ENCODE measurements around the gene GPR68.
"Not testable (repeated sequence)": the region's sequence is repeated elsewhere in the genome, so short reads cannot be mapped to it uniquely, and the experiment has no call there.

Gene GPR68

GRCh38 chr14:91223028-91223783, 21.3 kb downstream of the GPR68 start:
- H3K27ac Mint-ChIP-seq: peak overlapping the region; percentile 5
- ATAC-seq (ENCODE audit: low read depth) (no peak), DNase-seq (ENCODE audit: low spot score in 2 of 2) (no peak)
- no peaks in the 10 kb centered on the region for H3K27me3 Mint-ChIP-seq
- no peaks in the 10 kb centered on the region for H3K9me3 Mint-ChIP-seq
- H3K4me1 Mint-ChIP-seq: peaks cover 23% of the 10 kb centered on the region
- H3K36me3 Mint-ChIP-seq: peaks cover 22% of the 10 kb centered on the region
- no peak overlapping the region for H3K4me3 Mint-ChIP-seq

- ATAC-seq (ENCODE audit: low read depth): no peak
- Mint-ChIP-seq H3K9me3 (no peaks in the 10 kb centered on the region), H3K27ac (no peak overlapping the region), H3K27me3 (no peaks in the 10 kb centered on the region), H3K4me1 (peaks cover 8% of the 10 kb centered on the region), H3K36me3 (peaks cover 28% of the 10 kb centered on the region), H3K4me3 (no peak overlapping the region)
- DNase-seq (ENCODE audit: low spot score in 2 of 2): no peak
These were observed 23.2 kb downstream of the GPR68 start for GRCh38 chr14:91221270-91221669.

- no peak overlapping the region for H3K4me3 Mint-ChIP-seq
- peaks cover 4% of the 10 kb centered on the region for H3K4me1 Mint-ChIP-seq
These were observed 23.9 kb downstream of the GPR68 start for GRCh38 chr14:91220581-91221000.

GRCh38 chr14:91219517-91220389, 24.8 kb downstream of the GPR68 start:
- DNase-seq (ENCODE audit: low spot score in 2 of 2) (no peak), ATAC-seq (ENCODE audit: low read depth) (no peak)
- H3K4me3 Mint-ChIP-seq: no peak overlapping the region
- peak overlapping the region; percentile 22 for H3K27ac Mint-ChIP-seq
- H3K4me1 Mint-ChIP-seq: peaks cover 4% of the 10 kb centered on the region
- no peaks in the 10 kb centered on the region for H3K27me3 Mint-ChIP-seq
- peaks cover 34% of the 10 kb centered on the region for H3K36me3 Mint-ChIP-seq
- no peaks in the 10 kb centered on the region for H3K9me3 Mint-ChIP-seq

More at GRCh38 chr14:91220581-91221000, 23.9 kb downstream of the GPR68 start:
- no peak overlapping the region for H3K27ac Mint-ChIP-seq
- no peaks in the 10 kb centered on the region for H3K27me3 Mint-ChIP-seq
- peaks cover 32% of the 10 kb centered on the region for H3K36me3 Mint-ChIP-seq
- DNase-seq (ENCODE audit: low spot score in 2 of 2) (no peak), ATAC-seq (ENCODE audit: low read depth) (no peak)
- no peaks in the 10 kb centered on the region for H3K9me3 Mint-ChIP-seq

GRCh38 chr14:91218014-91218413, 26.5 kb downstream of the GPR68 start:
- no peaks in the 10 kb centered on the region for H3K27me3 Mint-ChIP-seq
- peaks cover 4% of the 10 kb centered on the region for H3K4me1 Mint-ChIP-seq
- no peak for ATAC-seq (ENCODE audit: low read depth)
- no peaks in the 10 kb centered on the region for H3K9me3 Mint-ChIP-seq
- no peak overlapping the region for H3K4me3 Mint-ChIP-seq
- H3K27ac Mint-ChIP-seq: no peak overlapping the region
- DNase-seq (ENCODE audit: low spot score in 2 of 2): no peak
- H3K36me3 Mint-ChIP-seq: peaks cover 36% of the 10 kb centered on the region

GRCh38 chr14:91216731-91217226, 27.7 kb downstream of the GPR68 start:
- Mint-ChIP-seq H3K9me3 (no peaks in the 10 kb centered on the region), H3K4me1 (peaks cover 4% of the 10 kb centered on the region), H3K27ac (no peak overlapping the region), H3K27me3 (no peaks in the 10 kb centered on the region), H3K4me3 (no peak overlapping the region), H3K36me3 (peaks cover 32% of the 10 kb centered on the region)
- no peak for ATAC-seq (ENCODE audit: low read depth)
- no peak for DNase-seq (ENCODE audit: low spot score in 2 of 2)

GRCh38 chr14:91215381-91215780, 29.1 kb downstream of the GPR68 start:
- H3K27me3 Mint-ChIP-seq: no peaks in the 10 kb centered on the region
- H3K36me3 Mint-ChIP-seq: peaks cover 34% of the 10 kb centered on the region
- no peak overlapping the region for H3K4me3 Mint-ChIP-seq
- no peak overlapping the region for H3K27ac Mint-ChIP-seq
- H3K9me3 Mint-ChIP-seq: no peaks in the 10 kb centered on the region
- no peak for ATAC-seq (ENCODE audit: low read depth)
- no peaks in the 10 kb centered on the region for H3K4me1 Mint-ChIP-seq
- DNase-seq (ENCODE audit: low spot score in 2 of 2): no peak

GRCh38 chr14:91214306-91214705, 30.2 kb downstream of the GPR68 start:
- no peaks in the 10 kb centered on the region for H3K9me3 Mint-ChIP-seq
- DNase-seq (ENCODE audit: low spot score in 2 of 2): no peak
- no peak overlapping the region for H3K4me3 Mint-ChIP-seq
- no peak overlapping the region for H3K27ac Mint-ChIP-seq
- no peak for ATAC-seq (ENCODE audit: low read depth)
- H3K36me3 Mint-ChIP-seq: peaks cover 38% of the 10 kb centered on the region
- no peaks in the 10 kb centered on the region for H3K27me3 Mint-ChIP-seq
- no peaks in the 10 kb centered on the region for H3K4me1 Mint-ChIP-seq

- Mint-ChIP-seq H3K4me1 (no peaks in the 10 kb centered on the region), H3K9me3 (no peaks in the 10 kb centered on the region), H3K4me3 (no peak overlapping the region), H3K27me3 (no peaks in the 10 kb centered on the region), H3K36me3 (peaks cover 41% of the 10 kb centered on the region), H3K27ac (no peak overlapping the region)
- ATAC-seq (ENCODE audit: low read depth): no peak
- DNase-seq (ENCODE audit: low spot score in 2 of 2): no peak
These were observed 33.5 kb downstream of the GPR68 start for GRCh38 chr14:91211017-91211416.

- peaks cover 36% of the 10 kb centered on the region for H3K36me3 Mint-ChIP-seq
These were observed 37.5 kb downstream of the GPR68 start for GRCh38 chr14:91207008-91207407.

GRCh38 chr14:91205459-91205858, 39.0 kb downstream of the GPR68 start:
- ATAC-seq (ENCODE audit: low read depth) (no peak), DNase-seq (ENCODE audit: low spot score in 2 of 2) (no peak)
- Mint-ChIP-seq H3K27me3 (no peaks in the 10 kb centered on the region), H3K9me3 (no peaks in the 10 kb centered on the region), H3K36me3 (peaks cover 35% of the 10 kb centered on the region), H3K27ac (no peak overlapping the region), H3K4me3 (no peak overlapping the region), H3K4me1 (no peaks in the 10 kb centered on the region)

More at GRCh38 chr14:91207008-91207407, 37.5 kb downstream of the GPR68 start:
- Mint-ChIP-seq H3K9me3 (no peaks in the 10 kb centered on the region), H3K4me1 (no peaks in the 10 kb centered on the region), H3K27ac (no peak overlapping the region), H3K27me3 (no peaks in the 10 kb centered on the region), H3K4me3 (no peak overlapping the region)
- DNase-seq (ENCODE audit: low spot score in 2 of 2): no peak
- no peak for ATAC-seq (ENCODE audit: low read depth)

GRCh38 chr14:91204657-91205056, 39.8 kb downstream of the GPR68 start:
- no peak overlapping the region for H3K4me3 Mint-ChIP-seq
- H3K4me1 Mint-ChIP-seq: no peaks in the 10 kb centered on the region
- ATAC-seq (ENCODE audit: low read depth) (no peak), DNase-seq (ENCODE audit: low spot score in 2 of 2) (no peak)
- no peaks in the 10 kb centered on the region for H3K9me3 Mint-ChIP-seq
- no peak overlapping the region for H3K27ac Mint-ChIP-seq
- H3K36me3 Mint-ChIP-seq: peaks cover 35% of the 10 kb centered on the region
- H3K27me3 Mint-ChIP-seq: no peaks in the 10 kb centered on the region

GRCh38 chr14:91202234-91202974, 42.1 kb downstream of the GPR68 start:
- H3K27ac Mint-ChIP-seq: no peak overlapping the region
- H3K4me3 Mint-ChIP-seq: no peak overlapping the region
- no peak for DNase-seq (ENCODE audit: low spot score in 2 of 2)
- peaks cover 39% of the 10 kb centered on the region for H3K36me3 Mint-ChIP-seq
- H3K27me3 Mint-ChIP-seq: no peaks in the 10 kb centered on the region
- H3K9me3 Mint-ChIP-seq: no peaks in the 10 kb centered on the region
- ATAC-seq (ENCODE audit: low read depth): no peak
- H3K4me1 Mint-ChIP-seq: no peaks in the 10 kb centered on the region

GRCh38 chr14:91200802-91201201, 43.7 kb downstream of the GPR68 start:
- not testable (repeated sequence) for H3K4me3 Mint-ChIP-seq; H3K27me3 Mint-ChIP-seq; ATAC-seq (ENCODE audit: low read depth); DNase-seq (ENCODE audit: low spot score in 2 of 2); H3K9me3 Mint-ChIP-seq; H3K4me1 Mint-ChIP-seq
- H3K27ac Mint-ChIP-seq: peak overlapping the region; percentile 71
- peaks cover 37% of the 10 kb centered on the region for H3K36me3 Mint-ChIP-seq

Measured in memory B cell (primary cell).